HepG2 (cell line): ENCODE measurements around the gene C6orf132. TPM values are rescaled to one million over a fixed set of nuclear protein-coding genes. Genes with fewer than 3 reads are reported as not detected.

Experiments
- CENPT ChIP-seq: sonication (generic); formaldehyde crosslinking; IDR thresholded peaks from 2 replicates; pipeline ENCODE4 v1.8.0; 2022; ENCODE audit warnings: low read depth, mild to moderate bottlenecking, moderate library complexity, missing genetic modification reagents
- CTCF ChIP-seq: sonication (generic); formaldehyde crosslinking; IDR thresholded peaks from 2 replicates; pipeline ENCODE4 v1.5.0; 2020; ENCODE audit warnings: mild to moderate bottlenecking, missing genetic modification reagents, moderate library complexity
- DDIT3 ChIP-seq: sonication (generic); formaldehyde crosslinking; IDR thresholded peaks from 2 replicates; pipeline ENCODE4 v1.4.0; 2020; ENCODE audit warnings: mild to moderate bottlenecking, missing genetic modification reagents
- DMAP1 ChIP-seq: IDR thresholded peaks from 2 replicates; pipeline ENCODE4 v1.6.1; 2016
- ELF1 ChIP-seq: sonication (generic); formaldehyde crosslinking; IDR thresholded peaks from 2 replicates; pipeline ENCODE4 v1.4.0; 2020; ENCODE audit warnings: missing genetic modification reagents
- HOXD1 ChIP-seq: sonication (generic); formaldehyde crosslinking; IDR thresholded peaks from 2 replicates; pipeline ENCODE4 v1.5.0; 2020; ENCODE audit warnings: missing genetic modification reagents
- NFE2L2 ChIP-seq: fragments of 150-350 bp; IDR thresholded peaks from 2 replicates; pipeline ENCODE4 v1.6.1; 2014; ENCODE audit warnings: low read length
- NR2C2 ChIP-seq: sonication (generic); formaldehyde crosslinking; IDR thresholded peaks from 2 replicates; pipeline ENCODE4 v1.4.0; 2020; ENCODE audit warnings: missing genetic modification reagents, mild to moderate bottlenecking, moderate library complexity, borderline replicate concordance
- PHF8 ChIP-seq: sonication (generic); formaldehyde crosslinking; IDR thresholded peaks from 2 replicates; pipeline ENCODE4 v1.5.0; 2020; ENCODE audit warnings: missing genetic modification reagents
- RAD21 ChIP-seq: fragments of 450-650 bp; formaldehyde crosslinking; IDR thresholded peaks from 2 replicates; pipeline ENCODE4 v1.5.0; 2020; ENCODE audit warnings: mild to moderate bottlenecking
- RXRB ChIP-seq: IDR thresholded peaks from 2 replicates; pipeline ENCODE4 v1.6.1; 2016; ENCODE audit warnings: borderline replicate concordance, missing genetic modification reagents, missing compliant biosample characterization
- SMARCC2 ChIP-seq: fragments of 450-650 bp; IDR thresholded peaks from 2 replicates; pipeline ENCODE4 v1.6.1; 2017; ENCODE audit warnings: antibody characterized with exemption, mild to moderate bottlenecking
- SPEN ChIP-seq: sonication (generic); formaldehyde crosslinking; IDR thresholded peaks from 2 replicates; pipeline ENCODE4 v1.5.1; 2020; ENCODE audit warnings: low read depth, mild to moderate bottlenecking, missing genetic modification reagents
- STAT5B ChIP-seq: sonication (generic); formaldehyde crosslinking; IDR thresholded peaks from 2 replicates; pipeline ENCODE4 v1.4.0; 2020; ENCODE audit warnings: missing genetic modification reagents
- TRIM24 ChIP-seq: sonication (generic); formaldehyde crosslinking; IDR thresholded peaks from 2 replicates; pipeline ENCODE4 v1.8.0; 2022; ENCODE audit warnings: mild to moderate bottlenecking, missing genetic modification reagents
- ZBTB38 ChIP-seq: sonication (generic); formaldehyde crosslinking; IDR thresholded peaks from 2 replicates; pipeline ENCODE4 v1.5.1; 2020; ENCODE audit warnings: mild to moderate bottlenecking, missing genetic modification reagents
- ZNF124 ChIP-seq: sonication (generic); formaldehyde crosslinking; IDR thresholded peaks from 2 replicates; pipeline ENCODE4 v1.4.0; 2020; ENCODE audit warnings: missing genetic modification reagents
- ZNF678 ChIP-seq: sonication (generic); formaldehyde crosslinking; IDR thresholded peaks from 2 replicates; pipeline ENCODE4 v1.4.0; 2020; ENCODE audit warnings: mild to moderate bottlenecking, missing genetic modification reagents
- polyA plus RNA-seq, 8 experiments: library from polyadenylated mRNA; depleted of rRNA in 3 of 8; stranded (reverse) in 7 of 8; unstranded in 1 of 8; fragments of >200 nt; fragmentation: Illumina TruSeq in 4 of 8; extraction: Trizol in 4 of 8; gene quantifications; 2 replicates each; pipeline versions ENCODE4 v1.2.1 to v1.2.3, GENCODE V29; 2011 to 2016; ENCODE audit warnings: low read depth in 4 of 8, missing spikeins in 1 of 8, mixed read lengths in 1 of 8; ENCODE audit not compliant: insufficient read depth in 1 of 8
- total RNA-seq, 5 experiments: library from RNA; depleted of rRNA; stranded (reverse); fragments of >200 nt; fragmentation: Illumina TruSeq; extraction: Trizol; gene quantifications; 2 replicates each; pipeline ENCODE4 v1.2.3, GENCODE V29; 2016; ENCODE audit warnings: low read depth in 1 of 5
- TF ChIP-seq, protein P1 (sequence below): sonication (generic); formaldehyde crosslinking; IDR thresholded peaks from 2 replicates; pipeline ENCODE4 v1.4.0; 2020; ENCODE audit warnings: missing genetic modification reagents
- TF ChIP-seq, protein P2 (sequence below): IDR thresholded peaks from 2 replicates; pipeline ENCODE4 v1.4.0; 2020; ENCODE audit warnings: mild to moderate bottlenecking, missing genetic modification reagents

Gene C6orf132
- total and polyA plus RNA-seq, 2 of the 13 experiments (the other 11 are each of a cell fraction or from before 2014, with no cell fraction given) = 0.78 to 3.0 TPM

DNA sequence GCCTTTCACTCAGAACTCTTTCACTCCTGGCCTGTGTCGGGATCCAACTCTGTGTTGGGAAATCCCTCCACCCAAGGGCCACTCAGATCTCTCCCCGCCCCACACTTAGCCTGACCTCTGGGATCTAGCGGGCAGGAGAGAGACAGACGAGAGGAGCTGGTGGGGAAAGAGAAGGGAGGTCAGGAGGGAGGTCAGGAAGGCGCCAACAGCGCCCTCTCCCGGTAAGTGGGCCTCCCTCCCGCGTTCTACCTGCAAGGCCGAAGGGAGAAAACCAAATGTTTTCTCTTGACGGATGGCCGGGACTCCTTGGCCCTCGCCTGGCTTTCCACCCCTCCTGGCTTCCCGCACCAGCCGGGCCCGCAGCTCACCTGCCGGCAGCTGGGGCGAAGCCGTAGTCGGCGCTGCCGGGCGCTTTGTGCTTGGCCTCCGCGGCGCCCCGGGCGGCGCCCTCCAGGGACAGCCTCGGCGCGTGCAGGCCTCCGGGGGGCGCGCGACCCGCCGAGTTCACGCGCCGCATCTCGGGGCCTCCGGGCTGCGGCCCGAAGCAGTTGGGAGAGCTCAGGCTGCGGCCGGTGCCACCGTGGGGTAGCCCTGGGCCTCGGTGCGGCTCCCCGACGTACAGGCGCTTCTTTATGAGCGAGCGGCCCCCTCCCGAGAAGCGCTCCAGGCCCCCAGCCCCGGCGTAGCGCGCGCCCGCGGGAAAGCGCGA is 38.2 kb downstream of the C6orf132 start (continued):
- TF ChIP-seq RXRB (CRISPR knock-in tag) = peak; percentile 28; the same call in 1 of the 2 replicates
- TF ChIP-seq RAD21 (CRISPR knock-in tag) = peak; percentile 64
- no peak for TF ChIP-seq DDIT3 (CRISPR knock-in tag)
- TF ChIP-seq, protein P1, sequence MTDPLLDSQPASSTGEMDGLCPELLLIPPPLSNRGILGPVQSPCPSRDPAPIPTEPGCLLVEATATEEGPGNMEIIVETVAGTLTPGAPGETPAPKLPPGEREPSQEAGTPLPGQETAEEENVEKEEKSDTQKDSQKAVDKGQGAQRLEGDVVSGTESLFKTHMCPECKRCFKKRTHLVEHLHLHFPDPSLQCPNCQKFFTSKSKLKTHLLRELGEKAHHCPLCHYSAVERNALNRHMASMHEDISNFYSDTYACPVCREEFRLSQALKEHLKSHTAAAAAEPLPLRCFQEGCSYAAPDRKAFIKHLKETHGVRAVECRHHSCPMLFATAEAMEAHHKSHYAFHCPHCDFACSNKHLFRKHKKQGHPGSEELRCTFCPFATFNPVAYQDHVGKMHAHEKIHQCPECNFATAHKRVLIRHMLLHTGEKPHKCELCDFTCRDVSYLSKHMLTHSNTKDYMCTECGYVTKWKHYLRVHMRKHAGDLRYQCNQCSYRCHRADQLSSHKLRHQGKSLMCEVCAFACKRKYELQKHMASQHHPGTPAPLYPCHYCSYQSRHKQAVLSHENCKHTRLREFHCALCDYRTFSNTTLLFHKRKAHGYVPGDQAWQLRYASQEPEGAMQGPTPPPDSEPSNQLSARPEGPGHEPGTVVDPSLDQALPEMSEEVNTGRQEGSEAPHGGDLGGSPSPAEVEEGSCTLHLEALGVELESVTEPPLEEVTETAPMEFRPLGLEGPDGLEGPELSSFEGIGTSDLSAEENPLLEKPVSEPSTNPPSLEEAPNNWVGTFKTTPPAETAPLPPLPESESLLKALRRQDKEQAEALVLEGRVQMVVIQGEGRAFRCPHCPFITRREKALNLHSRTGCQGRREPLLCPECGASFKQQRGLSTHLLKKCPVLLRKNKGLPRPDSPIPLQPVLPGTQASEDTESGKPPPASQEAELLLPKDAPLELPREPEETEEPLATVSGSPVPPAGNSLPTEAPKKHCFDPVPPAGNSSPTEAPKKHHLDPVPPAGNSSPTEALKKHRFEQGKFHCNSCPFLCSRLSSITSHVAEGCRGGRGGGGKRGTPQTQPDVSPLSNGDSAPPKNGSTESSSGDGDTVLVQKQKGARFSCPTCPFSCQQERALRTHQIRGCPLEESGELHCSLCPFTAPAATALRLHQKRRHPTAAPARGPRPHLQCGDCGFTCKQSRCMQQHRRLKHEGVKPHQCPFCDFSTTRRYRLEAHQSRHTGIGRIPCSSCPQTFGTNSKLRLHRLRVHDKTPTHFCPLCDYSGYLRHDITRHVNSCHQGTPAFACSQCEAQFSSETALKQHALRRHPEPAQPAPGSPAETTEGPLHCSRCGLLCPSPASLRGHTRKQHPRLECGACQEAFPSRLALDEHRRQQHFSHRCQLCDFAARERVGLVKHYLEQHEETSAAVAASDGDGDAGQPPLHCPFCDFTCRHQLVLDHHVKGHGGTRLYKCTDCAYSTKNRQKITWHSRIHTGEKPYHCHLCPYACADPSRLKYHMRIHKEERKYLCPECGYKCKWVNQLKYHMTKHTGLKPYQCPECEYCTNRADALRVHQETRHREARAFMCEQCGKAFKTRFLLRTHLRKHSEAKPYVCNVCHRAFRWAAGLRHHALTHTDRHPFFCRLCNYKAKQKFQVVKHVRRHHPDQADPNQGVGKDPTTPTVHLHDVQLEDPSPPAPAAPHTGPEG (CRISPR knock-in tag) = no peak
- TF ChIP-seq, protein P2, sequence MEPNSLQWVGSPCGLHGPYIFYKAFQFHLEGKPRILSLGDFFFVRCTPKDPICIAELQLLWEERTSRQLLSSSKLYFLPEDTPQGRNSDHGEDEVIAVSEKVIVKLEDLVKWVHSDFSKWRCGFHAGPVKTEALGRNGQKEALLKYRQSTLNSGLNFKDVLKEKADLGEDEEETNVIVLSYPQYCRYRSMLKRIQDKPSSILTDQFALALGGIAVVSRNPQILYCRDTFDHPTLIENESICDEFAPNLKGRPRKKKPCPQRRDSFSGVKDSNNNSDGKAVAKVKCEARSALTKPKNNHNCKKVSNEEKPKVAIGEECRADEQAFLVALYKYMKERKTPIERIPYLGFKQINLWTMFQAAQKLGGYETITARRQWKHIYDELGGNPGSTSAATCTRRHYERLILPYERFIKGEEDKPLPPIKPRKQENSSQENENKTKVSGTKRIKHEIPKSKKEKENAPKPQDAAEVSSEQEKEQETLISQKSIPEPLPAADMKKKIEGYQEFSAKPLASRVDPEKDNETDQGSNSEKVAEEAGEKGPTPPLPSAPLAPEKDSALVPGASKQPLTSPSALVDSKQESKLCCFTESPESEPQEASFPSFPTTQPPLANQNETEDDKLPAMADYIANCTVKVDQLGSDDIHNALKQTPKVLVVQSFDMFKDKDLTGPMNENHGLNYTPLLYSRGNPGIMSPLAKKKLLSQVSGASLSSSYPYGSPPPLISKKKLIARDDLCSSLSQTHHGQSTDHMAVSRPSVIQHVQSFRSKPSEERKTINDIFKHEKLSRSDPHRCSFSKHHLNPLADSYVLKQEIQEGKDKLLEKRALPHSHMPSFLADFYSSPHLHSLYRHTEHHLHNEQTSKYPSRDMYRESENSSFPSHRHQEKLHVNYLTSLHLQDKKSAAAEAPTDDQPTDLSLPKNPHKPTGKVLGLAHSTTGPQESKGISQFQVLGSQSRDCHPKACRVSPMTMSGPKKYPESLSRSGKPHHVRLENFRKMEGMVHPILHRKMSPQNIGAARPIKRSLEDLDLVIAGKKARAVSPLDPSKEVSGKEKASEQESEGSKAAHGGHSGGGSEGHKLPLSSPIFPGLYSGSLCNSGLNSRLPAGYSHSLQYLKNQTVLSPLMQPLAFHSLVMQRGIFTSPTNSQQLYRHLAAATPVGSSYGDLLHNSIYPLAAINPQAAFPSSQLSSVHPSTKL (CRISPR knock-in tag) = peak; percentile 41; the same call in 1 of the 2 replicates
- TF ChIP-seq NFE2L2 = no peak
- no peak for TF ChIP-seq ELF1 (CRISPR knock-in tag)
- TF ChIP-seq STAT5B = no peak
- TF ChIP-seq HOXD1 (CRISPR knock-in tag) = no peak
- TF ChIP-seq ZNF678 = no peak
- TF ChIP-seq CENPT = no peak
- TF ChIP-seq ZNF124 (CRISPR knock-in tag) = 0 out of 2 replicates have a peak, but pooled peaks have one; percentile 44
- peak; percentile 51; the same call in 1 of the 2 replicates for TF ChIP-seq NR2C2
- TF ChIP-seq CTCF (CRISPR knock-in tag) = peak; percentile 76
- TF ChIP-seq TRIM24 (CRISPR knock-in tag) = no peak
- TF ChIP-seq PHF8 (CRISPR knock-in tag) = peak; percentile 28; the same call in 1 of the 2 replicates
- no peak for TF ChIP-seq DMAP1 (CRISPR knock-in tag)
- no peak for TF ChIP-seq SMARCC2
- no peak for TF ChIP-seq SPEN (CRISPR knock-in tag)
- TF ChIP-seq ZBTB38 (CRISPR knock-in tag) = no peak
